GOT3 (cell line): ENCODE measurements around the gene CHST8.

ENCODE experiments used
- DNase-seq: peaks from one replicate; lab custom pipeline; 2025; ENCODE audit warnings: mixed read lengths; lab: John Stamatoyannopoulos, UW

CHST8 gene

GRCh38 chr19:33717878-33718277, 96.1 kb downstream of the CHST8 start:
- DNase-seq: no peak

DNA sequence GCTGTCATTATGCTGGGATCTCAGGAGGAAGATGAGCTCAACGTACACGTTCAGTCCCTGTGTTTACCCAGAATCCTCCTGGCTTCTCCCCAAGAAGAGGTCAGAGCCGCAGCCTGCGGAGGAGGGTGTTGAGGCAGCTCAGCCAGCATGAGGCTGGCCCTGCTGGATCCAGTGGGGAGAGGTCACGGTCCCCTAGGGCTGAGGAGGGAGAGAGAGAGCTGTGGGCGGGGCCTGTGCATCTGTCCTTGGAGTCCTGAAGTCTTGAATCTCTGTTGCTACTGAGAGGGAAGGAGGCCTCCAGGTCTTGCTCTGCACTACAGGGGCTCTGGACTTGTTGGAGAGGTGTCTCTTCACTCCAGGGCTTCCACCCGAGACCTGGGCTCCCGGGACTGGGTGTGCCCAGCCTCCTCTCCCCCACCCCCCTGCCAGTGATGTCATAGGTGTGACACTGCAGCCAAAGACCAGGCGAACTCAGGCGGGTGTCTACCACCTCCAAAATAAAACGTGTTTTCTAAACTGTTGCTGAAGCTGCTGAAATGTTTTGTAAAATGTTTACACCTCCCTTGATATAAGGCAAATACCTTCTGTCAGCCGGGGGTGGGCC, 97.0 kb downstream of the CHST8 start:
- no peak for DNase-seq

- DNase-seq: no peak
Observed at GRCh38 chr19:33719366-33720154, 97.8 kb downstream of the CHST8 start.

DNA sequence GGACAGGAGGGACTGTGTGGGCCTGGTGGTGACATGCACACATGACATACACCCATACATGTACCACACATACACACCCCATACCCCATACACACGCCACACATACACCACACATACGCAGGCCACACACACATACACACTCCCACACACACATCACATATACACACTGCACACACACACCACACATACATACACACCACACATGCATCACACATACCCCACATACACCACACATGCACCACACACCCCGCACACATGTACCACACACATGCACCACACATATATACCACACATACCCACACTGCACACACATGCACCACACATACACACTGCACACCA, 98.4 kb downstream of the CHST8 start:
- DNase-seq: no peak

DNA sequence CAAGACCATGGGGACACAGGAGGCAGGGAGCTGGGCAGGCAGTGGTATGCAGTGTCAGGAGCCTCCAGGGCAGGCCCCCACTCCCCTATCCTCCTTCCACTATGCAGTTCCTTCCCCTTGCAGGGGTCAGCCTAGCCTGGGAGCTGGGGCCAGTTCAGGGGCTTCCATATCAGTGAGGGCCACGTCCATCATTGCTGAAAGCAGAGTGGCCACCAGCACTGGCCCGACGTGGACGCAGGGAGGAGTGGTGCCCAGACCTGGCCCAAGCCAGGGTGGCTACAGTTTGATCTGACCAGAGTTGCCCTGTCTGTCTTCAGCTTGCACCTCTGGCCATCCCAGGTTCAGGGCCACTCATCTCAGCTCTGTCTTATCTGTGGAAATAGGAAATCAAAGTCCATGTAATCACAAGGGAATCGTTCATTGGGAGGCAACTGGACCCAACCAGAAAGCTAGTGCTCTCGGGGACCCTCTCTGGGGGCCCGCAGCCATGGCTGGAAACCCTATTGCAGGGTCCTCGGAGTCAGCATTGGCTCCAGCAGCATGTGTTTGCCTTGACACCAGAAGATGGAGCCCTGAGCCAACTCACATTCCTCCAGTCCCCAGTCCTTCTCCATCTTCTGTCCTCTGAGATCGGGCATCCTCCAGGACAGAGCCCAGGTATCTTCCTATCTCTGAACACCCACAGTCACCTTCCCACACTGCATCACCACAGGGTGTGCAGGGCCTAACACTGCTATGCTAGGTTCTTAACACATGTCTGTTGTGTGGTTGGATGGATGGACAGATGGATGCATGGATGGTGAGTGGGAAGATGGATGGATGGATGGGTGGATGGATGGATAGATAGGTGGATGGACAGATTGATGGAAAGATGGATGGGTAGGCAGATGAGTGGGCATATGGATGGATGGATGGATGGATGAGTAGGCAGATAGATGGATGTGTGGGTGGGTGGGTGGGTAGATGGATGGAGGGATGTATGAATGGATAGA, 99.2 kb downstream of the CHST8 start:
- DNase-seq: no peak

- DNase-seq: no peak
Observed at GRCh38 chr19:33721735-33722297, 100.1 kb downstream of the CHST8 start.

DNA sequence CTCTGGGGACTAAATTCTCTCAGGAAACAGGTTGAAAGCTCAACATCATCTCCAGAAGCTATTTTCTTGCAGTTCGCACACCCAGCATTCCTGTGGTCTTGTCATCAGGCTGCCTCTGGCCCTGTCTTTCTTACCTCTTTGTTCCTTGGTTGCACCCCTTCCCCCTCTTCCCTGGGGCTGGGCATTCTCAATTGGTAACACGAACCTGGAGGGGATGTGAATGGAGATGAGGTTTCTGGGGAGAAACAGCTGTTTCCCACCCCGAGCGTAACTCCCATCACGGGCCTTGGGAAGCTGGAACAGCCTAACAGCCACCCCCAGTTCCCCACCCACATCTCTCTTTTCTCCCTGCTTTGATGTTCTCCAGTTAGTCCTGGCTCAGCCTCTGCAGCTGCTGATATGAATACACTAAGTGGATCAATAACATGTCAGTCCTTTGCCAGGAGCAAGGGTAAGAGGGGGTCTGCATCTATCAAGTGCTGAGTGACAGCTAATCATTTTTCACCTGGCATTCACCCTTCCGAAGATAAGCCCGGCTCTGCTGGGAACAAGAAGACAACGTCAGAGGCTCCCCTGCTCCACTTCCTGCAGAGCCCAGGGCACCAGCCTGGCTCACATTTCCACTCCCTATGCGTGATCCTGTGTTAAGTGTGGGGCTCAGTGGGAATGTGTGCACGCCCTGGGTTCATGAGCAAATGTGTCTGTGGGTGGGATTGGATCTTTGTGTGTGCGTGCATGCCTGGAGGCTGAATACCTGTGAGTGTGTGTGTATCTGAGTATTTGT, 100.9 kb downstream of the CHST8 start:
- no peak for DNase-seq

DNA sequence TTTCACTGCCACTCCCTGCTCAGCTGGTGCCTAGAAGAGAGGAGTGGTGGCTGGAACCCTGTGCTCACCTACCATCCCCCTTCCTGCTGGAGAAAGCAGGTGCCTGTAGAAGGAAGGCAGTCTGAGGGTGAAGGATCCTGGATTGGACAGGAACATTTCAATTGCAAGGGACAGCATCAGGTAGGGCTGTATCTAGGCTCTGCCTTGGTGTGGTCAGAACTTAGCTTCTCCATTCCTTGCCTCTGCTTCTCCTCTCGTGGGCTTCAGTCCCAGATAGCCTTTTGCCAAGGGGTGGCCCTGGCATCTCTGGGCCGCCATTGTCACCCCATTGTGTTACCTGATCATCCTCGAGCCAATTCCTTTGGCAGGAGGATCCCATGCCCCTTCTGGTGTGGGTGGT, 101.8 kb downstream of the CHST8 start:
- no peak for DNase-seq

DNA sequence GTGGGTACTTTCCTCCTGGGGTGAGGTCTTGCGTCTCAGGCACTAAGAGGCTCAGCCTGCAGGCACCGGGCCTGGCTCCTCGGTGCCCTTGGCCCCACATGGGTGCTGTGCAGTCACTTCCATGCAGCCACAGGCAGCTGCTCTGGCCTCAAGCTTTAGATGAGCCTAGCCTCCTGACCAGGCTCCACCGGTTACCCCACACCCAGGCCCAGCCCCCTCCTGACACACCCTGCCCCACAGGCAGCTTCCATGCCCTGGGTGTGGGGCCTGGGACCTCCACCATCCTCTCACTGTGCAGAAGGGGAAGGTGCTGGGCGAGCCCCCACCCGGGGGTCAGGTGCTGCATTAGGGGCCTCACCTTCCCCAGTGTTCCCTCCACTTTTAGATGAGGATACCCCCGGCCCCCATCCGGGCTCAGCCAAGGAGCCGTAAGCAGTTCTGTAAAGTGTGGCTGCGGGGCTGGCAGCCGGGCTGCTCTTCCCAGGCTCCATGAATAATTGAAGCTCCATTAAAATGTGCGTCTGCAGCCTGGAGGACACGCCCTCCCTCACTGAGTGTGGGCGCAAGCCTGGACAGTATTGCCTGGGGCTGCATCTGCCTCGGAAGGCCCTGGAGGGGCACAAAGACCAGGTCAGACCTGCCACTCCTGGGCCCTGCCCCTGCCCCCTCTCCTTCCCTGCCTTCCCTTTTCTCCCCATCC, 102.4 kb downstream of the CHST8 start:
- DNase-seq: no peak

- DNase-seq: no peak
Observed at GRCh38 chr19:33724721-33725060, 102.9 kb downstream of the CHST8 start.

- no peak for DNase-seq
Observed at GRCh38 chr19:33725567-33725966, 103.8 kb downstream of the CHST8 start.

- DNase-seq: no peak
Observed at GRCh38 chr19:33726756-33727155, 105.0 kb downstream of the CHST8 start.

DNA sequence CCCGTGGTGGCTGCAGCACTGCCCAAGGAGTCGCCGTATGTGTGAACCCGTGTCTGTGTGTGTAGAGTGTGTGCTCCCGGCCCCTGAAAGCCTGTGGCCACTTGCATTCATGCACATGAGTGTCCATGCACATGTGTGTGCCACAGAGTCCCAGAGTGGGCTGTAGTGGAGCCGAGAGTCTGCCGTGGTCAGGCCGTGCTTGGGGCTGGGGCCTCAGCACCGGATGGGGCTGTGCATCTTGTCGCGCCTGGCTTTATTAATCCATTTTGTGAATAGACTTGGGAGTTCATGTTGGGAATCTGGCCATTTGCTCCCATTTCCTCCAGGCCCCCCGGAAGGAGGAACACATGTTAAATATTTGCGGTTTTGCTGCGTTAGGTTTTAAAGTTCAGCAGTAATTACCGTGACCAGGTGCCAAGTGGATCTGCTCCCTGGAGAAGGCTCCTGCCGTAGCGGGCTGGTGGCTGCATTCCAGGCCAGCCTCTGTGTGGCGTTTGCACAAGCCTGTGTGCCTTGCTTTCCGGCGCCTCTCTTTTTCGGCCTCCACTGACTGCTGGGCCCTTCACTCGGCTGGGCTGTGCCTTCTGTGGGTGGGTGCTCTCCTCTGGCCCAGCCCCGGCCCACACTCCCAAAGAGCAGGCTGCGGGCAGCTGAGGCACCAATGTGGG, 105.7 kb downstream of the CHST8 start:
- DNase-seq: no peak

DNA sequence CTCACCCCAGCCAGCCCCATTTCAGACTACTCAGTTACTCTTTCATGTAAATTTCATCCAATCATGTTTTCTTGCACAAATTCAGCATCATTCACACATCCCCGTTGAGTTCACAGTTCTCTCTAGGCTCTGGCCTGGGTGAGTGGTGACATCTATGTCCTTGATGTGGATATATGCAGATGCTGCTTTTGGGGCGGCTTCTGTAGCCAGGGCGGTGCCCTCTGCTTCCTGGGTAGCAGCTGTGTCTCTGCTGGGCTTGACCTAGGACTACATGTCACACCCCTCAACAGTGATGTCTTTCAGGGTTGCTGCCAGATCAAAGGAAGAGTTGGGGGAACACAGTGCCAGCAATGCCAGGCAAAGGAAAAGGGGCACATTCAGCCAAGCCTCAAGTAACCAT, 106.4 kb downstream of the CHST8 start:
- DNase-seq: no peak

DNA sequence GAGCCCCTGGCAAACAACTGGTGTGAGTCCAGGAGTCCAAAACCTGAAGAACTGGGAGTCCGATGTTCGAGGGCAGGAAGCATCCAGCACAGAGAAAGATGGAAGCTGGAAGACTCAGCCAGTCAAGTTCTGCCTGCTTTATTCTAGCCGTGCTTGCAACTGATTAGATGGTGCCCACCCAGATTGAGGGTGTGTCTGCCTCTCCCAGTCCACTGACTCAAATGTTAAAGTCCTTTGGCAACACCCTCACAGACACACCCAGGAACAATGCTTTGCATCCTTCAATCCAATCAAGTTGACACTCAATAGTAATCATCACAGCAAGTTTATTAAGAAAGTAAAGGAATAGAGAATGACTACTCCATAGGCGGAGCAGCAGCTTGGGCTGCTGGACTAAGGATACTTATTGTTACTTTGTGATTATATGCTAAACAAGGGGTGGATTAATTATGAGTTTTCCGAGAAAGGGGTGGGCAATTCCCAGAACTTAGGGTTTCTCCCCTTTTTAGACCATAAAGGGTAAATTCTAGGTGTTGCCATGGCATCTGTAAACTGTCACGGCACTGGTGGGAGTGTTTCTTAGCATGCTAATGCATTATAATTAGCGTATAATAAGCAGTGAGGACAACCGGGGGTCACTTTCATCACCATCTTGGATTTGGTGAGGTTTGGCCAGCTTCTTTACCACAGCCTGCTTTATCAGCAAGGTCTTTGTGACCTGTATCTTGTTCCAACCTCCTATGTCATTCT, 109.3 kb downstream of the CHST8 start:
- no peak for DNase-seq

GRCh38 chr19:33731881-33732280, 110.1 kb downstream of the CHST8 start:
- DNase-seq: no peak

- DNase-seq: no peak
Observed at GRCh38 chr19:33734913-33735312, 113.2 kb downstream of the CHST8 start.

GRCh38 chr19:33736158-33736557, 114.4 kb downstream of the CHST8 start:
- no peak for DNase-seq

GRCh38 chr19:33736787-33737186, 115.0 kb downstream of the CHST8 start:
- DNase-seq: no peak
